NCI-H2107 treated with DMSO at 0.1 percent for 48 hours (cell line): ENCODE data around the gene SRP9.

ENCODE experiments used
- DNase-seq: peaks from one replicate; lab custom pipeline; 2025; ENCODE audit not compliant: unreplicated experiment; lab: John Stamatoyannopoulos, UW

The SRP9 gene

GRCh38 chr1:225838793-225839192 lies 61.2 kb downstream of the SRP9 start:
- DNase-seq, result no peak
